ENCODE results near the gene BUD31. TPM values are rescaled to one million over a fixed set of nuclear protein-coding genes. Genes with fewer than 3 reads are reported as not detected.

BUD31 gene
- total and polyA plus RNA-seq, 4 donors, result 18.5 to 55.9 (median 32.0) TPM

GRCh38 chr7:99403764-99404163 is 5.0 kb upstream of the BUD31 start:
- H3K9ac ChIP-seq (ENCODE audit: low read depth in 1 of 2, low read length in 2 of 2), result no peak overlapping the region
- peaks cover 3 to 18% (median 16%) of the 10 kb centered on the region in 4 donors for H3K4me1 ChIP-seq (ENCODE audit: control insufficient read depth in 4 of 4, insufficient read depth in 4 of 4, low read length in 3 of 4)
- no peaks in the 10 kb centered on the region for H3K9me3 ChIP-seq (ENCODE audit: control insufficient read depth in 4 of 4, low read length in 3 of 4)
- peaks cover 4 to 51% (median 20%) of the 10 kb centered on the region in 4 donors for H3K36me3 ChIP-seq (ENCODE audit: control insufficient read depth in 4 of 4, insufficient read depth in 3 of 4, low read depth in 1 of 4, low read length in 3 of 4)
- WGBS, result 95% methylated on average over 5 of the region's 5 CpGs
- no peak overlapping the region for H3K27ac ChIP-seq (ENCODE audit: low read depth in 1 of 2, low read length in 2 of 2)
- no peak for DNase-seq (ENCODE audit: low spot score)
- no peaks in the 10 kb centered on the region for H3K27me3 ChIP-seq (ENCODE audit: control insufficient read depth in 4 of 4, insufficient read depth in 4 of 4, low read length in 3 of 4)
- H3K4me3 ChIP-seq (ENCODE audit: low read depth in 1 of 3, low read length in 3 of 3), result no peak overlapping the region
- TF ChIP-seq CTCF (IDR thresholded peaks at IDR 0.05; ENCODE audit: low read depth, low read length, missing input control), result no peak

GRCh38 chr7:99404235-99404976 is 4.4 kb upstream of the BUD31 start:
- TF ChIP-seq GABPA (IDR thresholded peaks at IDR 0.05 in 1 of 2, conservative IDR thresholded peaks at IDR 0.05 in 1 of 2) (no peak), SP1 (IDR thresholded peaks at IDR 0.05) (no peak), YY1 (IDR thresholded peaks at IDR 0.05) (no peak), ZBTB33 (IDR thresholded peaks at IDR 0.05) (no peak), FOXA2 (IDR thresholded peaks at IDR 0.05) (no peak), RXRA (IDR thresholded peaks at IDR 0.05) (no peak), ATF3 (IDR thresholded peaks at IDR 0.05) (no peak), MAX (IDR thresholded peaks at IDR 0.05) (no peak)
- H3K4me3 ChIP-seq (ENCODE audit: low read depth in 1 of 3, low read length in 3 of 3), result no peak overlapping the region
- no peaks in the 10 kb centered on the region for H3K27me3 ChIP-seq (ENCODE audit: control insufficient read depth in 4 of 4, insufficient read depth in 4 of 4, low read length in 3 of 4)
- H3K9me3 ChIP-seq (ENCODE audit: control insufficient read depth in 4 of 4, low read length in 3 of 4), result no peaks in the 10 kb centered on the region
- 92% methylated on average over 18 of the region's 18 CpGs for WGBS
- peaks cover 3 to 20% (median 16%) of the 10 kb centered on the region in 4 donors for H3K4me1 ChIP-seq (ENCODE audit: control insufficient read depth in 4 of 4, insufficient read depth in 4 of 4, low read length in 3 of 4)
- H3K9ac ChIP-seq (ENCODE audit: low read depth in 1 of 2, low read length in 2 of 2), result no peak overlapping the region
- DNase-seq (ENCODE audit: low spot score), result no peak
- H3K27ac ChIP-seq (ENCODE audit: low read depth in 1 of 2, low read length in 2 of 2), result no peak overlapping the region
- H3K36me3 ChIP-seq (ENCODE audit: control insufficient read depth in 4 of 4, insufficient read depth in 3 of 4, low read depth in 1 of 4, low read length in 3 of 4), result peaks cover 4 to 44% (median 20%) of the 10 kb centered on the region in 4 donors

GRCh38 chr7:99404977-99405320 is 3.8 kb upstream of the BUD31 start:
- H3K27ac ChIP-seq (ENCODE audit: low read depth in 1 of 2, low read length in 2 of 2), result no peak overlapping the region
- H3K36me3 ChIP-seq (ENCODE audit: control insufficient read depth in 4 of 4, insufficient read depth in 3 of 4, low read depth in 1 of 4, low read length in 3 of 4), result peaks cover 4 to 39% (median 15%) of the 10 kb centered on the region in 4 donors
- TF ChIP-seq SP1 (IDR thresholded peaks at IDR 0.05) (no peak), ZBTB33 (IDR thresholded peaks at IDR 0.05) (no peak), HNF4G (IDR thresholded peaks at IDR 0.05) (no peak), JUND (IDR thresholded peaks at IDR 0.05) (no peak), RXRA (IDR thresholded peaks at IDR 0.05) (no peak), YY1 (IDR thresholded peaks at IDR 0.05) (no peak), EGR1 (IDR thresholded peaks at IDR 0.05; ENCODE audit: low read depth in 2 of 2) (no peak), TAF1 (conservative IDR thresholded peaks at IDR 0.05) (no peak), REST (IDR thresholded peaks at IDR 0.05) (no peak), ATF3 (IDR thresholded peaks at IDR 0.05) (no peak), FOXA2 (IDR thresholded peaks at IDR 0.05) (no peak), RAD21 (IDR thresholded peaks at IDR 0.05) (no peak), GABPA (IDR thresholded peaks at IDR 0.05 in 1 of 2, conservative IDR thresholded peaks at IDR 0.05 in 1 of 2) (no peak), MAX (IDR thresholded peaks at IDR 0.05) (no peak)

More at GRCh38 chr7:99404977-99405320, 3.8 kb upstream of the BUD31 start:
- H3K9ac ChIP-seq (ENCODE audit: low read depth in 1 of 2, low read length in 2 of 2), result no peak overlapping the region
- no peak overlapping the region for H3K4me3 ChIP-seq (ENCODE audit: low read depth in 1 of 3, low read length in 3 of 3)
- peaks cover 3 to 25% (median 21%) of the 10 kb centered on the region in 4 donors for H3K4me1 ChIP-seq (ENCODE audit: control insufficient read depth in 4 of 4, insufficient read depth in 4 of 4, low read length in 3 of 4)
- no peak for DNase-seq (ENCODE audit: low spot score)
- H3K27me3 ChIP-seq (ENCODE audit: control insufficient read depth in 4 of 4, insufficient read depth in 4 of 4, low read length in 3 of 4), result no peaks in the 10 kb centered on the region
- H3K9me3 ChIP-seq (ENCODE audit: control insufficient read depth in 4 of 4, low read length in 3 of 4), result no peaks in the 10 kb centered on the region
- WGBS, result 95% methylated on average over 10 of the region's 10 CpGs

All from liver (tissue), 9 donors.